Astrocyte (in vitro differentiated cells and primary cell): ENCODE measurements around the gene THBS3.

Source experiments
- CTCF ChIP-seq: IDR thresholded peaks from 2 replicates; pipeline ENCODE4 v1.5.1; 2011; ENCODE audit warnings: low read depth, mild to moderate bottlenecking, inconsistent platforms, low read length, moderate library complexity; ENCODE audit not compliant: insufficient read depth
- EZH2 ChIP-seq: IDR thresholded peaks from 2 replicates; pipeline ENCODE4 v1.6.1; 2012; ENCODE audit warnings: mild to moderate bottlenecking, low read length, inconsistent platforms; ENCODE audit not compliant: insufficient read depth

- TF ChIP-seq CTCF (no peak), EZH2 (no peak)
Measured at GRCh38 chr1:155208541-155209311, 1.0 kb upstream of the THBS3 start, which contains the start of gene MTX1.
